K562 (cell line): ENCODE data around the gene SNRNP70. TPM values are rescaled to one million over a fixed set of nuclear protein-coding genes. Genes with fewer than 3 reads are reported as not detected.

Experiments
- C11orf30 ChIP-seq: fragments of 450-650 bp; IDR thresholded peaks from 2 replicates; pipeline ENCODE4 v1.6.1; 2016; ENCODE audit warnings: low read depth, mild to moderate bottlenecking
- CTBP1 ChIP-seq: fragments of 450-650 bp; IDR thresholded peaks from 2 replicates; pipeline ENCODE4 v1.6.1; 2016; ENCODE audit warnings: borderline replicate concordance
- KLF10 ChIP-seq: fragments of 250-450 bp; sonication (Bioruptor Pico); IDR thresholded peaks from 2 replicates; pipeline ENCODE4 v1.6.1; 2021; ENCODE audit warnings: matching md5 sums
- MAFG ChIP-seq: fragments of 450-650 bp; conservative IDR thresholded peaks from 2 replicates; pipeline ENCODE4 v1.6.1; 2016; ENCODE audit warnings: missing genetic modification characterization, missing compliant biosample characterization
- MCM3 ChIP-seq: fragments of 450-650 bp; IDR thresholded peaks from 2 replicates; pipeline ENCODE4 v1.6.1; 2016
- NFE2 ChIP-seq: IDR thresholded peaks from 2 replicates; pipeline ENCODE4 v1.6.1; 2014; ENCODE audit warnings: antibody characterized with exemption, low read depth
- PML ChIP-seq: IDR thresholded peaks from 2 replicates; pipeline ENCODE4 v1.6.1; 2012; ENCODE audit warnings: low read length, inconsistent platforms
- RBFOX2 ChIP-seq: fragments of 200-400 bp; formaldehyde crosslinking; IDR thresholded peaks from 2 replicates; pipeline ENCODE4 v1.6.1; 2017; ENCODE audit warnings: low read depth, mild to moderate bottlenecking, low read length, moderate library complexity
- SREBF2 ChIP-seq: sonication (generic); formaldehyde crosslinking; IDR thresholded peaks from 2 replicates; pipeline ENCODE4 v1.4.0; 2020; ENCODE audit warnings: mild to moderate bottlenecking, missing genetic modification reagents
- ZBTB8A ChIP-seq: fragments of 450-650 bp; IDR thresholded peaks from 2 replicates; pipeline ENCODE4 v1.6.1; 2018; ENCODE audit warnings: mild to moderate bottlenecking, moderate library complexity; ENCODE audit not compliant: partially characterized antibody
- ZNF217 ChIP-seq: sonication (generic); formaldehyde crosslinking; IDR thresholded peaks from 2 replicates; pipeline ENCODE4 v1.8.0; 2022; ENCODE audit warnings: mild to moderate bottlenecking, missing genetic modification reagents
- ZNF224 ChIP-seq: sonication (generic); formaldehyde crosslinking; IDR thresholded peaks from 2 replicates; pipeline ENCODE4 v1.8.0; 2022; ENCODE audit warnings: mild to moderate bottlenecking, missing genetic modification reagents
- ZNF431 ChIP-seq: sonication (generic); formaldehyde crosslinking; IDR thresholded peaks from 2 replicates; pipeline ENCODE4 v1.8.0; 2022; ENCODE audit warnings: mild to moderate bottlenecking, missing genetic modification reagents
- polyA plus RNA-seq, 8 experiments: library from polyadenylated mRNA; depleted of rRNA in 4 of 8; stranded (reverse) in 5 of 8; unstranded in 3 of 8; fragments of >200 nt; fragmentation: Nextera tagmentation in 2 of 8; fragmentation: Illumina TruSeq in 1 of 8; extraction: Ambion mirVana in 2 of 8; extraction: Trizol in 1 of 8; gene quantifications; 2 replicates each; pipeline versions ENCODE4 v1.2.1 to v1.2.3, GENCODE V29; 2011 to 2014; ENCODE audit warnings: inconsistent platforms in 1 of 8, missing spikeins in 1 of 8
- total RNA-seq, 7 experiments: library from RNA; depleted of rRNA in 6 of 7; stranded (reverse); fragments of >200 nt in 6 of 7; fragmentation: Illumina TruSeq in 2 of 7; extraction: Trizol in 2 of 7; gene quantifications; 2 replicates each; pipeline versions ENCODE4 v1.2.1 to v1.2.3, GENCODE V29; 2011 to 2021; ENCODE audit warnings: low replicate concordance in 1 of 7
- TF ChIP-seq, protein P1 (sequence below): fragments of 450-650 bp; IDR thresholded peaks from 2 replicates; pipeline ENCODE4 v1.6.1; 2017; ENCODE audit warnings: antibody characterized with exemption
- TF ChIP-seq, protein P2 (sequence below): IDR thresholded peaks from 2 replicates; pipeline ENCODE4 v1.6.1; 2011; ENCODE audit warnings: borderline replicate concordance, low read depth, mild to moderate bottlenecking, moderate library complexity, low read length; ENCODE audit not compliant: insufficient read depth, poor library complexity, severe bottlenecking
- TF ChIP-seq, protein P3 (sequence below), 3 experiments: IDR thresholded peaks in 2 of 3; conservative IDR thresholded peaks in 1 of 3; 2 replicates each; pipeline ENCODE4 v1.5.1; 2011 to 2012; ENCODE audit warnings: low read length in 3 of 3, mild to moderate bottlenecking in 3 of 3, control low read depth in 2 of 3, improper control_type of control experiment in 1 of 3, inconsistent platforms in 1 of 3, low read depth in 1 of 3, mixed read lengths in 1 of 3, moderate library complexity in 1 of 3; ENCODE audit not compliant: insufficient read depth in 2 of 3

SNRNP70 gene
- total and polyA plus RNA-seq, 9 of the 15 experiments (the other 6 are each of a cell fraction or from before 2014, with no cell fraction given): 2.8 to 496 (median 136) TPM

DNA sequence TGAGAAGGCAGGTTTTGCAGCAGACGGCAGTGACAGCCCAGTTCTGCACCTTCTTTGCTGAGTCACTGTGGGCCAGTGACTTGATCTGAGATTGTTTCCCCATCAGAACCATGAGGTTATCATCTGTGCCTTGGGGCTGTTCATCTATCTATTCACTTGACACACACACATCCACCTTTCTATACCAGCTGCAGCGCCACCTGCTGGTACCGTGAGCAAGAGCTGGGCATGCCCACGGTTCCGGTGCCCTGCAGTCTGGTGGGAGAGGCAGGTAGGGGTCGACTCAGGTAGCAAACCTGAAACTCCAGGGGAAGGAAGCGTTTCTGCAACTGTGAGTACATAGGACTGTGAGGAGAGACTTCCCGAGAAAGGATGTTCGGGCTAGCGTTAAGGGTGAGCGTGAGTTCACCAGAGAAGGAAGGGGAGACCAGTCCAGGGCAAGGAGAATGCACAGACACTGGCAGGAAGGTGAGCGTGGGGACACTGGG, 21.4 kb downstream of the SNRNP70 start (continued):
- TF ChIP-seq, protein P1, sequence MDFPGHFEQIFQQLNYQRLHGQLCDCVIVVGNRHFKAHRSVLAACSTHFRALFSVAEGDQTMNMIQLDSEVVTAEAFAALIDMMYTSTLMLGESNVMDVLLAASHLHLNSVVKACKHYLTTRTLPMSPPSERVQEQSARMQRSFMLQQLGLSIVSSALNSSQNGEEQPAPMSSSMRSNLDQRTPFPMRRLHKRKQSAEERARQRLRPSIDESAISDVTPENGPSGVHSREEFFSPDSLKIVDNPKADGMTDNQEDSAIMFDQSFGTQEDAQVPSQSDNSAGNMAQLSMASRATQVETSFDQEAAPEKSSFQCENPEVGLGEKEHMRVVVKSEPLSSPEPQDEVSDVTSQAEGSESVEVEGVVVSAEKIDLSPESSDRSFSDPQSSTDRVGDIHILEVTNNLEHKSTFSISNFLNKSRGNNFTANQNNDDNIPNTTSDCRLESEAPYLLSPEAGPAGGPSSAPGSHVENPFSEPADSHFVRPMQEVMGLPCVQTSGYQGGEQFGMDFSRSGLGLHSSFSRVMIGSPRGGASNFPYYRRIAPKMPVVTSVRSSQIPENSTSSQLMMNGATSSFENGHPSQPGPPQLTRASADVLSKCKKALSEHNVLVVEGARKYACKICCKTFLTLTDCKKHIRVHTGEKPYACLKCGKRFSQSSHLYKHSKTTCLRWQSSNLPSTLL: no peak
- TF ChIP-seq, protein P2, sequence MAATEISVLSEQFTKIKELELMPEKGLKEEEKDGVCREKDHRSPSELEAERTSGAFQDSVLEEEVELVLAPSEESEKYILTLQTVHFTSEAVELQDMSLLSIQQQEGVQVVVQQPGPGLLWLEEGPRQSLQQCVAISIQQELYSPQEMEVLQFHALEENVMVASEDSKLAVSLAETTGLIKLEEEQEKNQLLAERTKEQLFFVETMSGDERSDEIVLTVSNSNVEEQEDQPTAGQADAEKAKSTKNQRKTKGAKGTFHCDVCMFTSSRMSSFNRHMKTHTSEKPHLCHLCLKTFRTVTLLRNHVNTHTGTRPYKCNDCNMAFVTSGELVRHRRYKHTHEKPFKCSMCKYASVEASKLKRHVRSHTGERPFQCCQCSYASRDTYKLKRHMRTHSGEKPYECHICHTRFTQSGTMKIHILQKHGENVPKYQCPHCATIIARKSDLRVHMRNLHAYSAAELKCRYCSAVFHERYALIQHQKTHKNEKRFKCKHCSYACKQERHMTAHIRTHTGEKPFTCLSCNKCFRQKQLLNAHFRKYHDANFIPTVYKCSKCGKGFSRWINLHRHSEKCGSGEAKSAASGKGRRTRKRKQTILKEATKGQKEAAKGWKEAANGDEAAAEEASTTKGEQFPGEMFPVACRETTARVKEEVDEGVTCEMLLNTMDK: peak; percentile 64
- peak; percentile 82 for TF ChIP-seq C11orf30
- no peak for TF ChIP-seq ZNF217 (CRISPR knock-in tag)
- TF ChIP-seq PML: no peak
- TF ChIP-seq CTBP1: peak; percentile 82
- TF ChIP-seq RBFOX2: no peak
- no peak for TF ChIP-seq KLF10 (CRISPR knock-in tag)
- TF ChIP-seq SREBF2 (CRISPR knock-in tag): no peak
- no peak for TF ChIP-seq ZNF224 (CRISPR knock-in tag)
- TF ChIP-seq, protein P3, sequence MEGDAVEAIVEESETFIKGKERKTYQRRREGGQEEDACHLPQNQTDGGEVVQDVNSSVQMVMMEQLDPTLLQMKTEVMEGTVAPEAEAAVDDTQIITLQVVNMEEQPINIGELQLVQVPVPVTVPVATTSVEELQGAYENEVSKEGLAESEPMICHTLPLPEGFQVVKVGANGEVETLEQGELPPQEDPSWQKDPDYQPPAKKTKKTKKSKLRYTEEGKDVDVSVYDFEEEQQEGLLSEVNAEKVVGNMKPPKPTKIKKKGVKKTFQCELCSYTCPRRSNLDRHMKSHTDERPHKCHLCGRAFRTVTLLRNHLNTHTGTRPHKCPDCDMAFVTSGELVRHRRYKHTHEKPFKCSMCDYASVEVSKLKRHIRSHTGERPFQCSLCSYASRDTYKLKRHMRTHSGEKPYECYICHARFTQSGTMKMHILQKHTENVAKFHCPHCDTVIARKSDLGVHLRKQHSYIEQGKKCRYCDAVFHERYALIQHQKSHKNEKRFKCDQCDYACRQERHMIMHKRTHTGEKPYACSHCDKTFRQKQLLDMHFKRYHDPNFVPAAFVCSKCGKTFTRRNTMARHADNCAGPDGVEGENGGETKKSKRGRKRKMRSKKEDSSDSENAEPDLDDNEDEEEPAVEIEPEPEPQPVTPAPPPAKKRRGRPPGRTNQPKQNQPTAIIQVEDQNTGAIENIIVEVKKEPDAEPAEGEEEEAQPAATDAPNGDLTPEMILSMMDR (IDR thresholded peaks at IDR 0.05 in 2 of 3, conservative IDR thresholded peaks at IDR 0.05 in 1 of 3; ENCODE audit: insufficient read depth in 2 of 3, low read depth in 1 of 3, low read length in 3 of 3): peak; percentile 71 to 95 (median 73)
- no peak for TF ChIP-seq MCM3
- TF ChIP-seq NFE2: peak; percentile 85
- TF ChIP-seq MAFG (tag): peak; percentile 97
- no peak for TF ChIP-seq ZBTB8A
- no peak for TF ChIP-seq ZNF431 (CRISPR knock-in tag)
